Neural cell (in vitro differentiated cells): ENCODE data around the gene LAMC2. TPM values are rescaled to one million over a fixed set of nuclear protein-coding genes. Genes with fewer than 3 reads are reported as not detected.

ENCODE experiments used
- H2AFZ ChIP-seq: fragments of 200-600, 300-800 bp; sonication (generic), shearing (Covaris generic); 2 replicates; pipeline ENCODE4 v1.6.0; 2014; ENCODE audit warnings: low read depth, mild to moderate bottlenecking, antibody characterized with exemption, low read length, moderate library complexity
- H3F3A ChIP-seq: fragments of 200-600 bp; shearing (Covaris generic); 2 replicates; pipeline ENCODE4 v1.6.1; 2016; ENCODE audit warnings: mild to moderate bottlenecking, moderate library complexity, mixed read lengths, antibody characterized with exemption, low read length; ENCODE audit not compliant: insufficient read depth, poor library complexity, severe bottlenecking
- H3K27ac ChIP-seq: fragments of 200-600, 300-800 bp; sonication (generic), shearing (Covaris generic); 2 replicates; pipeline ENCODE4 v1.5.1; 2014; ENCODE audit warnings: mild to moderate bottlenecking, low read length, moderate library complexity
- H3K27me3 ChIP-seq: fragments of 300-800, 200-600 bp; sonication (generic), shearing (Covaris generic); 2 replicates; pipeline ENCODE4 v1.6.0; 2014; ENCODE audit warnings: mild to moderate bottlenecking, low read depth, low read length, moderate library complexity; ENCODE audit not compliant: insufficient read depth
- H3K36me3 ChIP-seq: fragments of 300-800, 200-600 bp; sonication (generic), shearing (Covaris generic); 2 replicates; pipeline ENCODE4 v1.5.1; 2014; ENCODE audit warnings: mild to moderate bottlenecking, antibody characterized with exemption, low read length, moderate library complexity; ENCODE audit not compliant: insufficient read depth
- H3K4me2 ChIP-seq: fragments of 300-800, 200-600 bp; sonication (generic), shearing (Covaris generic); 2 replicates; pipeline ENCODE4 v1.6.0; 2014; ENCODE audit warnings: mild to moderate bottlenecking, low read length
- H3K4me3 ChIP-seq: fragments of 300-800, 200-600 bp; sonication (generic), shearing (Covaris generic); 2 replicates; pipeline ENCODE4 v1.5.1; 2014; ENCODE audit warnings: mild to moderate bottlenecking, low read length, moderate library complexity
- H3K79me2 ChIP-seq: fragments of 200-600 bp; shearing (Covaris generic); replicated peaks from 2 replicates; pipeline ENCODE4 v1.6.0; 2014; ENCODE audit warnings: mild to moderate bottlenecking, low read length, moderate library complexity; ENCODE audit not compliant: insufficient read depth
- H3K9ac ChIP-seq: fragments of 300-800, 200-600 bp; sonication (generic), shearing (Covaris generic); 2 replicates; pipeline ENCODE4 v1.6.1; 2016; ENCODE audit warnings: mild to moderate bottlenecking, low read length, mixed read lengths
- H3K9me2 ChIP-seq: fragments of 200-600 bp; shearing (Covaris generic); 2 replicates; pipeline ENCODE4 v1.6.1; 2016; ENCODE audit warnings: mild to moderate bottlenecking, low read length, mixed read lengths; ENCODE audit not compliant: insufficient read depth
- H3K9me3 ChIP-seq: fragments of 200-600, 300-800 bp; sonication (generic), shearing (Covaris generic); 2 replicates; pipeline ENCODE4 v1.6.1; 2016; ENCODE audit warnings: mild to moderate bottlenecking, mixed run types, low read length, moderate library complexity, mixed read lengths
- H4K20me1 ChIP-seq: fragments of 200-600 bp; shearing (Covaris generic); 2 replicates; pipeline ENCODE4 v1.6.1; 2016; ENCODE audit warnings: mild to moderate bottlenecking, mixed run types; ENCODE audit not compliant: insufficient read depth
- CTCF ChIP-seq: fragments of 450-650 bp; IDR thresholded peaks from 2 replicates; pipeline ENCODE4 v1.5.1; 2014; ENCODE audit warnings: antibody characterized with exemption, mild to moderate bottlenecking, moderate library complexity; ENCODE audit not compliant: poor library complexity, severe bottlenecking
- EP300 ChIP-seq: fragments of 450-650 bp; conservative IDR thresholded peaks from 2 replicates; pipeline ENCODE4 v1.6.1; 2014; ENCODE audit warnings: antibody characterized with exemption, mild to moderate bottlenecking, moderate library complexity; ENCODE audit not compliant: poor library complexity, severe bottlenecking
- EZH2 ChIP-seq: fragments of 200-600, 300-800 bp; shearing (Covaris generic), sonication (generic); IDR thresholded peaks from 2 replicates; pipeline ENCODE4 v1.6.1; 2014; ENCODE audit warnings: antibody characterized with exemption, low read length, borderline replicate concordance, mild to moderate bottlenecking; ENCODE audit not compliant: insufficient read depth, poor library complexity, severe bottlenecking
- MXI1 ChIP-seq: fragments of 450-650 bp; conservative IDR thresholded peaks from 2 replicates; pipeline ENCODE4 v1.6.1; 2014; ENCODE audit warnings: antibody characterized with exemption, mild to moderate bottlenecking; ENCODE audit not compliant: poor library complexity, severe bottlenecking
- POLR2AphosphoS5 ChIP-seq: IDR thresholded peaks from 2 replicates; pipeline ENCODE4 v1.6.1; 2012
- RAD21 ChIP-seq: fragments of 450-650 bp; conservative IDR thresholded peaks from 2 replicates; pipeline ENCODE4 v1.6.1; 2014; ENCODE audit warnings: antibody characterized with exemption, mild to moderate bottlenecking, moderate library complexity
- SMC3 ChIP-seq: fragments of 450-650 bp; conservative IDR thresholded peaks from 2 replicates; pipeline ENCODE4 v1.6.1; 2014; ENCODE audit warnings: antibody characterized with exemption, mild to moderate bottlenecking, moderate library complexity; ENCODE audit not compliant: poor library complexity
- TAF1 ChIP-seq: IDR thresholded peaks from 2 replicates; pipeline ENCODE4 v1.6.1; 2012; ENCODE audit warnings: low read depth
- polyA plus RNA-seq: library from polyadenylated mRNA; depleted of rRNA; stranded (reverse); fragments of >200 nt; gene quantifications from 2 replicates; pipeline ENCODE4 v1.2.3, GENCODE V29; 2014
- TF ChIP-seq, protein P1 (sequence below): IDR thresholded peaks from 2 replicates; pipeline ENCODE4 v1.6.1; 2012; ENCODE audit warnings: borderline replicate concordance

Gene LAMC2
- polyA plus RNA-seq, 1 donor from 2014 or later, result 0.67 TPM

- H3K9me2 ChIP-seq, result no peaks in the 10 kb centered on the region
- H2AFZ ChIP-seq, result no peak overlapping the region
- no peak for TF ChIP-seq SMC3
- TF ChIP-seq CTCF, result no peak
- TF ChIP-seq EP300, result no peak
- TF ChIP-seq, protein P1, sequence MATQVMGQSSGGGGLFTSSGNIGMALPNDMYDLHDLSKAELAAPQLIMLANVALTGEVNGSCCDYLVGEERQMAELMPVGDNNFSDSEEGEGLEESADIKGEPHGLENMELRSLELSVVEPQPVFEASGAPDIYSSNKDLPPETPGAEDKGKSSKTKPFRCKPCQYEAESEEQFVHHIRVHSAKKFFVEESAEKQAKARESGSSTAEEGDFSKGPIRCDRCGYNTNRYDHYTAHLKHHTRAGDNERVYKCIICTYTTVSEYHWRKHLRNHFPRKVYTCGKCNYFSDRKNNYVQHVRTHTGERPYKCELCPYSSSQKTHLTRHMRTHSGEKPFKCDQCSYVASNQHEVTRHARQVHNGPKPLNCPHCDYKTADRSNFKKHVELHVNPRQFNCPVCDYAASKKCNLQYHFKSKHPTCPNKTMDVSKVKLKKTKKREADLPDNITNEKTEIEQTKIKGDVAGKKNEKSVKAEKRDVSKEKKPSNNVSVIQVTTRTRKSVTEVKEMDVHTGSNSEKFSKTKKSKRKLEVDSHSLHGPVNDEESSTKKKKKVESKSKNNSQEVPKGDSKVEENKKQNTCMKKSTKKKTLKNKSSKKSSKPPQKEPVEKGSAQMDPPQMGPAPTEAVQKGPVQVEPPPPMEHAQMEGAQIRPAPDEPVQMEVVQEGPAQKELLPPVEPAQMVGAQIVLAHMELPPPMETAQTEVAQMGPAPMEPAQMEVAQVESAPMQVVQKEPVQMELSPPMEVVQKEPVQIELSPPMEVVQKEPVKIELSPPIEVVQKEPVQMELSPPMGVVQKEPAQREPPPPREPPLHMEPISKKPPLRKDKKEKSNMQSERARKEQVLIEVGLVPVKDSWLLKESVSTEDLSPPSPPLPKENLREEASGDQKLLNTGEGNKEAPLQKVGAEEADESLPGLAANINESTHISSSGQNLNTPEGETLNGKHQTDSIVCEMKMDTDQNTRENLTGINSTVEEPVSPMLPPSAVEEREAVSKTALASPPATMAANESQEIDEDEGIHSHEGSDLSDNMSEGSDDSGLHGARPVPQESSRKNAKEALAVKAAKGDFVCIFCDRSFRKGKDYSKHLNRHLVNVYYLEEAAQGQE, result no peak
- TF ChIP-seq EZH2, result no peak
- TF ChIP-seq POLR2AphosphoS5, result no peak
- TF ChIP-seq RAD21, result no peak
- TF ChIP-seq MXI1, result no peak
- TF ChIP-seq TAF1, result no peak
- H3K79me2 ChIP-seq, result no peaks in the 10 kb centered on the region
- no peak overlapping the region for H3K4me2 ChIP-seq
- no peak overlapping the region for H3K9ac ChIP-seq
- H3K9me3 ChIP-seq, result no peaks in the 10 kb centered on the region
- H3K4me3 ChIP-seq, result no peak overlapping the region
- H3K27me3 ChIP-seq, result no peaks in the 10 kb centered on the region
- H3F3A ChIP-seq, result no peaks in the 10 kb centered on the region
- H3K27ac ChIP-seq, result no peak overlapping the region
- no peaks in the 10 kb centered on the region for H4K20me1 ChIP-seq
- H3K36me3 ChIP-seq, result no peaks in the 10 kb centered on the region
Observed at GRCh38 chr1:183165456-183165855, 20.6 kb upstream of the LAMC2 start.

DNA sequence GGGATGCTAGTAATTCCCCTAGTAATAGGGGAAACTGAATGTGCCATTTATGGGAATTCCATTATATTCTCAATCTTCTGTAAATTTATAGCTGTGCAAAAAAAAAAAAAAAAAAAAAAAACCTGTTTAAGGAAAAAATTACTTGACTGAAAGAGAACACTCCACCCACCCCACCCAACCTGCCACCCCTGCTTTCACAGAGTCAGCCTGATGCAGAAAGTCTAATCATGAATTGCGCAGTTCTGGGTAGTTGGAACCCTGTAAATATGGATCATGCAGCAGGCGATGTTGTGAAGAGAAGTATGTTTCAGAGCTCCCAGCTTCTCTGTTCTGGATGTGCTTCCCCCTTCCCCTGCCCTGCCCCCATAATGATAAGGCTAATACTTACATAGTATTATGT is 19.6 kb upstream of the LAMC2 start:
- TF ChIP-seq TAF1 (no peak), EP300 (no peak), MXI1 (no peak), CTCF (no peak), EZH2 (no peak), RAD21 (no peak), SMC3 (no peak), POLR2AphosphoS5 (no peak)
- TF ChIP-seq, protein P1, result no peak
- no peak overlapping the region for H3K4me3 ChIP-seq

More for the DNA sequence above, 19.6 kb upstream of the LAMC2 start:
- Histone ChIP-seq H3K27ac (no peak overlapping the region), H3K9me3 (no peaks in the 10 kb centered on the region), H3K36me3 (no peaks in the 10 kb centered on the region), H4K20me1 (no peaks in the 10 kb centered on the region), H2AFZ (no peak overlapping the region), H3K27me3 (no peaks in the 10 kb centered on the region), H3K9me2 (no peaks in the 10 kb centered on the region), H3K9ac (no peak overlapping the region), H3F3A (no peaks in the 10 kb centered on the region), H3K79me2 (no peaks in the 10 kb centered on the region), H3K4me2 (no peak overlapping the region)
